GM20431 (cell line): ENCODE data around the gene BRF1.

ENCODE experiments used
- in situ Hi-C: fragments of 300-500 bp; cut with MseI, MboI; formaldehyde crosslinking; loops from one replicate; pipeline ENCODE4 v1.15.0; 2020; ENCODE audit warnings: low sequenced_read_pairs; ENCODE audit not compliant: unreplicated experiment

BRF1 gene

GRCh38 chr14:105248368-105249181 lies 52.2 kb downstream of the BRF1 start, which contains the start of gene BTBD6:
Gene BTBD6, plus strand, starts transcription at chr14:105248533. Its CDS starts 179 bp downstream, at chr14:105248712.
- in situ Hi-C loops, result no loop called here

GRCh38 chr14:105247715-105248367 lies 53.0 kb downstream of the BRF1 start:
- in situ Hi-C loops, result no loop called here

- in situ Hi-C loops, result no loop called here
These were observed 53.8 kb downstream of the BRF1 start for GRCh38 chr14:105247026-105247425.

- in situ Hi-C loops, result no loop called here
These were observed 56.5 kb downstream of the BRF1 start for GRCh38 chr14:105244334-105244733.

GRCh38 chr14:105241641-105242040 lies 59.2 kb downstream of the BRF1 start:
- in situ Hi-C loops, result no loop called here

GRCh38 chr14:105240811-105241576 lies 59.8 kb downstream of the BRF1 start:
- in situ Hi-C loops, result no loop called here

- in situ Hi-C loops, result no loop called here
These were observed 71.6 kb downstream of the BRF1 start for GRCh38 chr14:105229099-105229655.

- in situ Hi-C loops, result no loop called here
These were observed 72.2 kb downstream of the BRF1 start for GRCh38 chr14:105228562-105228961.

- in situ Hi-C loops, result no loop called here
These were observed 73.5 kb downstream of the BRF1 start for GRCh38 chr14:105227346-105227745.

GRCh38 chr14:105226198-105226597 lies 74.6 kb downstream of the BRF1 start:
- in situ Hi-C loops, result no loop called here

- in situ Hi-C loops, result loop anchor here (25.0 kb wide), 1 partner anchor 112 kb away; no protein-coding TSS in a partner anchor
These were observed 75.8 kb downstream of the BRF1 start for GRCh38 chr14:105224845-105225570.

- in situ Hi-C loops, result loop anchor here (25.0 kb wide), 1 partner anchor 113 kb away; no protein-coding TSS in a partner anchor
These were observed 76.8 kb downstream of the BRF1 start for GRCh38 chr14:105223770-105224544.

GRCh38 chr14:105223260-105223659 lies 77.5 kb downstream of the BRF1 start:
- in situ Hi-C loops, result loop anchor here (25.0 kb wide), 1 partner anchor 114 kb away; no protein-coding TSS in a partner anchor

- in situ Hi-C loops, result loop anchor here (25.0 kb wide), 1 partner anchor 116 kb away; no protein-coding TSS in a partner anchor
These were observed 79.1 kb downstream of the BRF1 start for GRCh38 chr14:105221598-105222178.

- in situ Hi-C loops, result loop anchor here (25.0 kb wide), 1 partner anchor 116 kb away; no protein-coding TSS in a partner anchor
These were observed 79.9 kb downstream of the BRF1 start for GRCh38 chr14:105220699-105221597.

- in situ Hi-C loops, result loop anchor here (25.0 kb wide), 1 partner anchor 118 kb away; no protein-coding TSS in a partner anchor
These were observed 81.0 kb downstream of the BRF1 start for GRCh38 chr14:105219753-105220152.

- in situ Hi-C loops, result loop anchor here (25.0 kb wide), 1 partner anchor 118 kb away; no protein-coding TSS in a partner anchor
These were observed 81.7 kb downstream of the BRF1 start for GRCh38 chr14:105219043-105219612.
